SH-SY5Y (cell line): Measurements from ENCODE around the gene GADL1.

Experiments
- GATA2 ChIP-seq: IDR thresholded peaks from 2 replicates; pipeline ENCODE4 v1.6.1; 2011; ENCODE audit warnings: mild to moderate bottlenecking, low read depth, low read length
- GATA3 ChIP-seq: IDR thresholded peaks from 2 replicates; pipeline ENCODE4 v1.6.1; 2011; ENCODE audit warnings: low read depth, mild to moderate bottlenecking, low read length, moderate library complexity

GRCh38 chr3:30752970-30753369 is 141.5 kb downstream of the GADL1 start:
- TF ChIP-seq GATA2 (no peak), GATA3 (no peak)
